HG03558 (cell line): ENCODE results near the gene HIRIP3.
"Not testable (repeated sequence)": the region's sequence is repeated elsewhere in the genome, so short reads cannot be mapped to it uniquely, and the experiment has no call there.

Experiments
- ATAC-seq: cut with Tn5 transposase; IDR thresholded peaks from one replicate; pipeline ENCODE4 v1.9.1; 2021; ENCODE audit warnings: moderate number of reproducible peaks; ENCODE audit not compliant: unreplicated experiment; ENCODE audit errors: extremely low read depth

The HIRIP3 gene

DNA sequence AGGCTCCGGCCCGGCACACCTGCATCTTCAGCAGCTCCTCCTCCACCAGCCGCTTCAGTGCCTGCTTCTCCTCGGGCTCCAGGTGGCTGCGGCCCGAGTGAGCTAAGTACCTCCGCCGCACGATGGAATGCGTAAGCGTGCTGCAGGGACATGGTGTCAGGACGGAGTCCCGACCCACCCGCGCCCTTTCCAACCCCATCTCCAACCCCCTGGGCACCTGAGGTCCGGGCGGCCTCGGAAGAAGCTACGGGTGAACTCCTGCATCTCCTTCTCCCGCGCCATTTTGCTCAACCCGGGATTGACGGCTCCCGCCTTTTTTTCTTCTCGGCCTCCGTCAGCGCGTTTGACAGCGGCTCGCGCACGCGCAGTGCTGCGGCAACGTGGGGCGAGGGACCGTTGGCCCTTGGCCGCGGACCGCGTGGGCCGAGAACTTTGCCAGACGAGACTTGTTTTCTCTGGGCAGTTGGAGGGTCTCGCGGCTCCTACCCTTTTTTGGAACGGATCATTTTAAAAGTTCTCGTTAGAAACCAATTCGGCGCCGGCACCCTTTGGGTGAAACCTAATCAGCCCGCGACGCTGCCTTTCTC lies at the start of gene HIRIP3:
HIRIP3 (minus strand) TSS at position 294 of the 587 bp plus-strand sequence; CDS start at position 282, 12 bp downstream.
- peak; percentile 34 for ATAC-seq

DNA sequence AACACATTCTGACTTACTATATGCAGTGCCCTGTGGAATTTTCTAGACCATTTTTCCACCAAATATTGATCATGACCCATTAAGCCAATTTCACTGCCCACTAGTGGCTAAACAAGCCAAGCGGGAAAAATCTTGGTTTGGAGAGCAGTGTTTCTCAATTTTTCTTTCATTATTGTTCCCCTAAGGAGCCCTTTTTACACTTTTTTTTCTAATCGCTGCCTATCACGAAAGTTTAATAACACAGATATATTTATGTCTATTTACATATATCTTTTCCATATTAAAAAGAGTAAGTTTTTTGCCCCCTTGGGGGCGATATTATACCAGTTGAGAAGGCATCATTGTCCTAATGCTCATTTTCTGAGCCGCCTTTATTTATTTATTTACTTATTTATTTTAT lies 46.4 kb upstream of the HIRIP3 start:
- no peak for ATAC-seq

- not testable (repeated sequence) for ATAC-seq
Measured at GRCh38 chr16:30040690-30041089, 45.3 kb upstream of the HIRIP3 start.

DNA sequence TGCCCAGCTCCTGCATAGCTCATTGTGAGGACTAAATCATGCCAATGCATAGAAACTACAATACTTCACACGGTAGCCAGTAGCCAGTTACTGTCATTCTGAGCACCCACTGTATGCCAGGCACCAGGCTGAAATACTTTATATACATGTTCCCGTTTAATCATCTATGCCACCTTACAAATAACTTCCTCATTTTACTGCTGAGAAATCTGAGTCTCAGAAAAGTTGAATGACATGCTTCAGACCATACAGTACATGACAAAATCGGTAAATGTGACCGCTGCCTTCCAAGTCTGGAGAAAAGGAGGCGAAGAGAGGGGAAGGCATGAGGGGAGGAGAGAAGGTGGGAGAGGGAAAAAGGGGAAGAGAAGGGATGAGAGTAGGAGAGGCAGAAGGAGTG lies 44.8 kb upstream of the HIRIP3 start:
- no peak for ATAC-seq

- no peak for ATAC-seq
Measured at GRCh38 chr16:30033270-30033669, 37.9 kb upstream of the HIRIP3 start.

- no peak for ATAC-seq
Measured at GRCh38 chr16:30032083-30032819, 36.8 kb upstream of the HIRIP3 start.

GRCh38 chr16:30031477-30031918 lies 36.1 kb upstream of the HIRIP3 start:
- no peak for ATAC-seq

DNA sequence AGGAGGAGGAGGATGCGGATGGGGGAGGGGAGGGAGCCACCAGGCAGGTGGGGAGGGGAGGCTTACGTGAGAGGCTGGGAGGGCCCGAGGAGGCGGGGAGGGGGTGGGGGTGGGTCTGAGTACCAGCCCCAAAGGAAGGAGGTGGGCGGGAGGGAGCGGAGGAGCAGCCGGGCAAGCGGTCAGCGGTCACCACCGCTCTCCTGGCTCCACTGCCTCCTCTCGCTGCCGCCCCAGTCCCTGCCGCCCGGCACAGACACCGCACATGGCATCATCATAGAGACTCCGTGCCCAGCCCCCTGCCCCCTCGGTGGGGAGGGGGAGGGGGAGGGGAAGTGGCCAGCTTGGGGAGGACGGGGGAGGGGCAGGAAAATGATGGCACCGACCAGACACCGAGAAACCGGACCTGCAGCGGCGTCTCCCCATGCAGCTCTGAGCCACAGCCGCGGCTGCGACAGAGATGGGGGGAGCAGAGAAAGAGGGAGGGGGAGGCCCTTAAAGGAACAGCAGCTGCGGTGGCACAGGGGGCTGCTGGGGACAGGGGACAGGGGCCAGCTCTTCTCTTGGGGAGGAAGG lies 35.5 kb upstream of the HIRIP3 start, which contains the start of gene TLCD3B:
TLCD3B (minus strand) TSS at position 431 of the 573 bp plus-strand sequence. CDS start 744 bp downstream, outside the sequence.
- ATAC-seq = no peak

- no peak for ATAC-seq
Measured at GRCh38 chr16:30030011-30030685, 34.7 kb upstream of the HIRIP3 start.

DNA sequence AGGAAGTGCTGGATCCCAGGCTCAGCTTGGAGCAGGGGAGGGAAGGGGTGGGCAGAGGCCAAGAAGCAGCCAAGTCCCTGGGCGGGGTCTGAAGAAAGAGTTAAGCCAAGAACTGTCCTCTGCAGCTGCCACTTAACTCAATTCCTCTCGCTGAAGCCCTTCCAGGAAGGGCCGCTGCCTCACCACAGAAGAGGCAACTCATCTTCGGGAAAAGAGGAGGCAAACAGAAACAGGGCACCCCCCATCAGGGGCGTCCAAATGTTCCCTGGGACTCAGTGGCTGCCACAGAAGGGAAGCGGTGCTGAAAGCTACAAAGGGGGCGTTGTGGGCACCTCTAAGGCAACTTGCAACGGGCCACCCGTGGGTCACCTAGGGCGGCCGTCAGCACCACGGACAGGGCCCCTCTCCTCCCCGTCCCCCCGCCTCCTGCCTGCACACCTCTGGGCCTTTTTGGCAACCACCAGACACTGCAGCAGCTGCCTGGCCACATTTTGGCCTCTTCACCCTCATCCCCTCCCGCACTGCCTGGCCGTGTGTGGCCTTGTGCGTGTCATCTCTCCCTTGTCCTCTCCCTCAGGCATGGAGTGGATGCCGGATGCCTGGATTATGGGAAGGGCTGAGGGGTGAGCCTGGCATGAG lies 33.1 kb upstream of the HIRIP3 start:
- ATAC-seq = no peak

DNA sequence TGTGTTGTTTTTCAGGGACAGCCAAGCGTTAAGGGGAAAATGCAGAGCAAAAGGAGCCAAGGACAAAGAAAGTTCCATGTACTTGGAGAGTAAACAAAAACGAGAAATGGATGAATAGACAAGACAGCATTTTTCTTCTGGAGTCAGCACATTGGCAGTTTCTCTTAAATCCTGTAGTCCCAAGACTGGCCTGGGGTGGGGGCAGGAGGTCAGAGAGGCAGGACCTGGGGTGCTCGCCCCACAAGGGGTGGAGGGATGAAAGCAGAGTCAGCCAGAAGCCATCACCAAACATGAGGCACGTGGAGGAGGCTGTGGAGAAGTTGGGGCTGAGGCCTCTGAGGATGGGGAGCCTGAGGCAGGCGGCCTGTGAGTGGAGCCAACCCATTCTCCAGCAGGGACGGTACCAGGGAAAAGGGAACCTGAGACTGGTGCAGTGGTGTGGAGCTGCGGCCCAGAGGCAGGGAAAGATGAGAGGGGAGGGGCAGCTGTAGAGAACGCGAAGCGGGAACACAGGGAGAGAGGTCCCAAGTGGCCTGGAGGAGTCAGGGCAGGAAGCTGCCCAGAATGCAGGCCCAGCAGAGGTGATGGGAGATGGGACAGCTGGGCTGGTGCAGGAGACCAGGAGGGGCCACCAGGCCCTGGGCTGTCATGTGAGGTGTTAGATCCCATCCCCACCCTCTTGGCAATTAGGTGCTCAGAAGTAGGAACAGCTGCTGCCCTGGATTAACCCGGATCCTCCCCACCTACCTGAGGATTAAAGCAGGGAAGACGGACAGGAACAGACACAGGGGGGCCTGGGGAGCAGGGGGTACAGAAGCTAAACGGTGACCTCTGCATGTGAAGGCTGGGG lies 32.4 kb upstream of the HIRIP3 start:
- ATAC-seq = no peak

- ATAC-seq = no peak
Measured at GRCh38 chr16:30026449-30026848, 31.0 kb upstream of the HIRIP3 start.

- no peak for ATAC-seq
Measured at GRCh38 chr16:30025574-30025973, 30.2 kb upstream of the HIRIP3 start.

GRCh38 chr16:30025156-30025555 lies 29.7 kb upstream of the HIRIP3 start:
- ATAC-seq = no peak

GRCh38 chr16:30024451-30024850 lies 29.0 kb upstream of the HIRIP3 start:
- no peak for ATAC-seq

- no peak for ATAC-seq
Measured at GRCh38 chr16:30023586-30023985, 28.2 kb upstream of the HIRIP3 start.

GRCh38 chr16:30022887-30023286 lies 27.5 kb upstream of the HIRIP3 start, which contains the start of gene C16orf92:
TSS of gene C16orf92 (plus strand) at chr16:30023198. CDS start at chr16:30023341, 143 bp downstream.
- no peak for ATAC-seq

DNA sequence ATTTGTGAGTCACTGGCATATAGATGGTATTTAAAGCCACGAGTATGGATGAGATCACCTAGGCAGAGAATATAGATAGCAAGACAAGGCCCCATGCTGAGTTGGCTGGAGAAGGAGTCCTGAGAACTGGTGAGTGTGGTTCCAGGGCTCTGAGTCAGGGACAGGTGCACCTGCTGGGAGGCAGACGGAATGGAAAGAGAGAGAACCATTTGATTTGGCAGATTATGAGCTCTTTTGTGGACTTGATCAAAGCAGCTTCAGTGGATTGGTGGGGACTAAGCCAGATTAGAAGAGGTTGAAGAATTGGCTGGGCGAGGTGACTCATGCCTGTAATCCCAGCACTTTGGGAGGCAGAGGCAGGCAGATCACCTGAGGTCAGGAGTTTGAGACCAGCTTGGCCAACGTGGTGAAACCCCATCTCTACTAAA lies 23.3 kb upstream of the HIRIP3 start:
- ATAC-seq = no peak

GRCh38 chr16:30017937-30018336 lies 22.5 kb upstream of the HIRIP3 start:
- not testable (repeated sequence) for ATAC-seq
